KOPT-K1 (cell line): Measurements from ENCODE around the gene ARL13B.

Experiments used
- H3K27ac ChIP-seq: fragments of 200-600 bp; sonication (generic); 2 replicates; pipeline ENCODE4 v1.5.1; 2016; ENCODE audit warnings: antibody characterized with exemption, mild to moderate bottlenecking, low read depth, low read length; ENCODE audit not compliant: poor library complexity, severe bottlenecking
- H3K36me3 ChIP-seq: fragments of 200-600 bp; sonication (generic); 2 replicates; pipeline ENCODE4 v1.5.1; 2017; ENCODE audit warnings: antibody characterized with exemption, mild to moderate bottlenecking, low read length, moderate library complexity; ENCODE audit not compliant: insufficient read depth
- H3K9me3 ChIP-seq: fragments of 200-600 bp; sonication (generic); 2 replicates; pipeline ENCODE4 v1.5.1; 2017; ENCODE audit warnings: antibody characterized with exemption, low read length, mild to moderate bottlenecking; ENCODE audit not compliant: insufficient read depth, poor library complexity, severe bottlenecking

ARL13B gene

DNA sequence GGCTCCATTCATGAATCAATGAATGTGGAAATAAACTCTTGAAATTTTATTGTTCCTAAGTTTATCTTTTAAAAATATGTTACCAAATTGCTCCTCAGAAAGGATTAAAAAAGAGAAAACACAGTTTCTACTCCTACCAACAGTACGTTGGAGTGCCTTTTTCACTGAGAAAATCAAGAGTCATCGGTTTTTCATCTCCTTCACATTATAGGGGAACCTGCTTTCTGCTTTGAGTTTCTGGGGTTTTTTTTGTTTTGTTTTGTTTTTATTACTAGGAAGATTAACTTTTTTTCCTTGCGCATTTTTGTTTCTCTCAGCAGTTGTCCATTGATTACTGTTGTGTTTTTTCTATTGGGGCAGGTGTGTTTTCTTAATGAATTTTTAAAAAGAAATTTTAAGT lies 3.5 kb downstream of the ARL13B start:
- H3K27ac ChIP-seq = no peak overlapping the region
- no peaks in the 10 kb centered on the region for H3K9me3 ChIP-seq
- H3K36me3 ChIP-seq = no peaks in the 10 kb centered on the region

DNA sequence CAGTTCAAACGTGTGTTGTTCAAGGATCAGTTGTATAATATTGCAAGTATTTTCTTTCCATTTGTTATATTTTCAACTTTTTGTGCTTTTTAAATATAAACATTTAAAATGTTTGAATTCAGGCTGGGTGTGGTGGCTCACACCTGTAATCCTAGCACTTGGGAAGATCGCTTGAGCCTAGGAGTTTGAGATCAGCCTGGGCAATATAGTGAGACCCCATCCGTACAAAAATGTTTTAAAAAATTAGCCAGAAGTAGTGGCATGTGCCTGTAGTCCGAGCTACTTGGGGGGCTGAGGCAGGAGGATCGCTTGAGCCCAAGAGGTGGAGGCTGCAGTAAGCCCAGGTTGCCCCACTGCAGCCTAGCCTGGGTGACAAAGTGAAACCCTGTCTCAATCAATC lies 4.7 kb downstream of the ARL13B start:
- H3K27ac ChIP-seq = no peak overlapping the region
- H3K9me3 ChIP-seq = no peaks in the 10 kb centered on the region
- H3K36me3 ChIP-seq = no peaks in the 10 kb centered on the region

DNA sequence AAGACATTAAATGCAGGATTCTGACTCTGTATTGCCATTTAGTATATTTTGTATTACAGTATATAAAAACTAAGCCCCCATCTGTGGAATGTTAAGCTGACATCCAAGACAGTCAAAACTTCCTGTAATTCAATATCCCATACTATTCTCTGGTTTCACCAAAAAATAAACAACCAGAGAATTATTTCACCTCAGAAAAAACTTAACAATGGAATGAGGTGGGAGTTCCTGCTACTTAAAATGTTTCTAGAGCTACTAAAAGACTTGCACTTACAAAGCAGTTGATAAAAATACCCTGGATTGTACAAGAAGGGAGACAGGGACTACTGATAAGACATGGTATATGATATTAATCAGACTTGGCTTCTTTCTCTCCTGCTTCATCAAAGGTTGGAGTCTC lies 8.3 kb downstream of the ARL13B start:
- Histone ChIP-seq H3K9me3 (no peaks in the 10 kb centered on the region), H3K36me3 (no peaks in the 10 kb centered on the region), H3K27ac (no peak overlapping the region)

DNA sequence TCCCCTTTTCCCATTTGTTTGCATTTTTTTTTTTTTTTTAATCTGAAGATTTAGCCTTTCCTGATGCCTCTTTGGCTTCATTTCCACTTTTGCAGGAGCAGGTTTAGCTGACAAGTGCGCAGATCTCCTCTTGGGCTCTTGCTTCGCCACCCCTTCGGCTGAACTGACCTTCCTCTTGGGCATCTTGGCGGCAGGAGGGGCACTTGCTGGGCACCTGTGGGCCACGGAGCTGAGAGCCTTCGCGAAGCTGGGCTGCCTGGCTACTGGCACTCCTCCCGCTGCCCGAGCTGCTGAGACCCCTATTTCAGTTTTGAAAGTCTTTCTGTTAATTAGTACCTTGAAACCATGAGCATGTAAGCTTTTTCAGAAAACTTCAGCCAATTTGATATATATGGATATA lies 8.8 kb downstream of the ARL13B start:
- no peaks in the 10 kb centered on the region for H3K36me3 ChIP-seq
- H3K27ac ChIP-seq = no peak overlapping the region
- H3K9me3 ChIP-seq = no peaks in the 10 kb centered on the region

DNA sequence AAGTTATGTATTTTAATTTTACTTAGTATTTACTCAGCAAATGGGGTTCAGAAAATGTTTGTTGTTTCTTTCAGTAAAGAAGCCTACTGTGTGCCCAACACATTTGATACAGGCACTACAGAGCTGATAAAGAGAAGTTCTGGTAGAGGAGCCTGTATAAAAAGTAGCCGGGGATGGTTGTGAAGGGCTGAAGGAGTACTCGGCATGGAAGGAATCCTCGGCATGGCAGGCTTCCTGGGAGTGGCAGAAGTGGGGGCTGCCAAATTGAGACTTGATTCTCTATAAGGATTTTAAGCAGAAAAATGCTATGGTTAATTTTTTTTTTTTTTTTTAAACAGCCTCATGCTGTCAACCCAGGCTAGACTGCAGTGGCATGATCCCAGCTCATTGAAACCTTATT lies 9.3 kb downstream of the ARL13B start:
- H3K36me3 ChIP-seq = no peaks in the 10 kb centered on the region
- no peaks in the 10 kb centered on the region for H3K9me3 ChIP-seq
- no peak overlapping the region for H3K27ac ChIP-seq

DNA sequence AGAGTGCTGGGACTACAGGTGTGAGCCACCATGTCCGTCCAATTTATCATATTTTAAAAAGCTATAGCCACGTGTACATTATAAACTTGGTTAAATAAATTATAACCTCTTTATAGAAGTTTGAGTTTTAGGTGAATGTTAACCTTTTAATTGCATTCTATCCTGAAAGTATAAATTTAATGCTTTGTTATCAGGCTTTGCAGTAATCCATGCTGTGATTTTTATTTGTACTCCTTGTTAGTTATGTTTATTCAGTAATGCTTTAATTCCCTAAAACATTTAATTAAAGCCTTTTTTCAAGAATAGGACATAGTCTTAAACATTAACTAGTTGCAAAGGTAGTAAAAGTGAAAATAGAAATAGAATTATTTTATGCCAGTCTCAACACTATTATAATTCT lies 11.7 kb downstream of the ARL13B start:
- Histone ChIP-seq H3K27ac (no peak overlapping the region), H3K9me3 (no peaks in the 10 kb centered on the region), H3K36me3 (no peaks in the 10 kb centered on the region)

DNA sequence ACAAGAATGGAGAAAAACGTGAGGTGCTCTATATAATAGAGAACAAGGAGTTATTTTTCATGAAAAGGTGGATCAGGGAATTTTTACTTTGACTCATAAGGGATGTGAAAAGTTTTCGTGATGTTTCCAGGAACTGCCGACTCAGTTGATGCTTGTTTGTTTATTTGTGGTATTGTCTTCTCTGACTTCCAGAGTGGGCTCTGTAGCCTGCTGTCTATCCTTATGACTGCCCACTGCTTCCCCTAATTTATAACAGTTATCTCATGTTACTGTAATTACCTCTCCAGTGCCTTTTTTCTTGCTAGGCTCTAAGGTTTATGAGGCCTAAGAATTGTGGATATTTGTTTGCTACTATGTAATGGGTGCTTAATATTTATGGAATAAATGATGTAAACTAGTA lies 12.3 kb downstream of the ARL13B start:
- Histone ChIP-seq H3K27ac (no peak overlapping the region), H3K9me3 (no peaks in the 10 kb centered on the region), H3K36me3 (no peaks in the 10 kb centered on the region)

DNA sequence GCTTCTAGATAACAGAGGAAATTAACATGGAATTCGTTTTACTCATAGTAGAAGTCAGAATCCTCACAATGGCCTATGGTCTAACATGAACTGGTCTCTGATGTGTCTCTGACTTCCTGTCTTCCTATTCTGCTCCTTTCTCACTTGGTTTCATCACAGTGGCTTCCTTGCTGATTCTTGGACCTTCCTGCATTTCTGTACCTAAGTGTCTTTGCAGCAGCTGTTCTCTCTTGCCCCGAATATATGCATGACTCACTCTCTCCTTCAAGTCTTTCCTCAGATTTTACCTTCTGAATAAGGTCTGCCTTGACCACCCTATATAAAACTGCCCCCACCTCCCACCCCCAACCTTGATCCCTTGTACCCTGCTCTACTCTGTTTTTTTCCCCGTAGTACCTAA lies 14.1 kb downstream of the ARL13B start:
- H3K9me3 ChIP-seq = no peaks in the 10 kb centered on the region
- no peaks in the 10 kb centered on the region for H3K36me3 ChIP-seq
- H3K27ac ChIP-seq = no peak overlapping the region

DNA sequence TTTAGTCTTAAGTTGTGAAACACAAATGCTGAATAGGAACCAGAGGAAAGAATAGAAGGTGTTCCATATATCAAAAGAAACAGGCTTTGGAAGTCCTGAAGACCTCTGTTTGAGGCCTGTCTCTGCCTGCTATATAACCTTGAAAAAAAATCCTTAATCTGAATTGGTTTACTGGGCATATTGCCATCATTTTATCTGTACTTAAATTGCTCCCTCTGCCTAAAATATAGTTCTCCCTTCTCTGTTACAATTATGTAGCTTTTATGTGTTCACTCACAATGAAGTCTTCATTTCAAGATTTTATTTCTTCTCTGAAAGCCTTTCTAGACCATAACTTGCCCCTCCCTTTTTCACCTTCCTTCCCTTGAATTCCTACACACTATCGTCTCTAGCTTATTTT lies 21.2 kb downstream of the ARL13B start:
- no peaks in the 10 kb centered on the region for H3K9me3 ChIP-seq
- no peak overlapping the region for H3K27ac ChIP-seq
- no peaks in the 10 kb centered on the region for H3K36me3 ChIP-seq

DNA sequence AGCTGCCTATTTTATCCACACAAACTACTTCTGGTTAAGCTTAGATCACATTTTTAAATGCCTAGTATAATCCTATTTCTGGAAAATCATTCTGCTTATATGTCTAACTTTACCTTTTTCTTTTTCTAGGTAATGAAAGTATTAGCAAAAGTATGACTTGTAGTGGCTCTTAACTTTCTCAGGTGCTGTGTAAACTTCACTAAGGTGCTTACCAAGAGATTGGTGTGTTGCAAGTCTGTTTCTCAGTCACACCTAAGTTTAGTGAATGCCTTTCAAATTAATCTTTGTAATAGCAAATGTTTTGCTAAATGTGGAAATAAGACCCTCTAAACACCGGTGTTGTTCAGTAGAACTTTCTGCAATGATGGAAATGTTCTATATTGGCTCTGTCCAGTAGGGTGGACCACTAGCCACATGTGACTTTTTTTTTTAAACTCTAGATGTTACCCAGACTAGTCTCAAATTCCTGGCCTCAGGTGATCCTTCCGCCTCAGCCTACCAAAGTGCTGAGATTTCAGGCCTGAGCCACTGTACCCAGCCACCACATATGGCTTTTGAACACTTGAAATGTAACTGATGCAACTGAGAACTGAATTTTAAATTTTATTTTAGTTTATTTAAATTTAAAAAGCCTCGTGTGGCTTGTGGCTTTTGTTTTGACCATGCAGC lies 22.0 kb downstream of the ARL13B start:
- no peaks in the 10 kb centered on the region for H3K9me3 ChIP-seq
- no peaks in the 10 kb centered on the region for H3K36me3 ChIP-seq
- H3K27ac ChIP-seq = no peak overlapping the region

DNA sequence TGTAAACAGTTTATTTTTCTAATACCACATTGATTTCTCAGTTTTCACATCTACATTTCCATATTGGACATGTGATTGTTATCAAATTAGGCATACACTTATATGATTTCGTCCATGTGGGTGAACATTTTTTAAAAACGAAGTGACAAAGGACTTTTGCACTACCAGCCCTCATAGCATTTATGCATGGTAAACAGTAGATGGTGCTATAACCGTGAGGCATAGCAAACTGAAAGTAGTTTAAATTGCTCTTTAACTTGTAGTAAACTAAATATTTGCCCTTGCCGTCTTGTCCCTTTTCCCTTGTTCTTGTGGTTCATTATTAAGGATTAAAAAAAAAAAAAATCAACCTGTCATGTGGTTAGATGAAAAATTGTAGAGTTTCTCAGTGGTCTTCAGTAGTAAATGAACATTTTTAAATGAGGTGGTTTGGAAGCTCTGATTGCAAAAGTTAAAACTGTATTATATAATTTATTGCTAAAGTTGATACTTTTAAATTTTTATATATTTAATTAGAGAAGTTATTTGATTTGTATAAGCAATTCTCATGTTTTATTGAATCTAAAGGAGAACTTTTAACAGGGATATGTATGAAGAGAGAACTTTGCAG lies 24.5 kb downstream of the ARL13B start:
- H3K36me3 ChIP-seq = no peaks in the 10 kb centered on the region
- no peak overlapping the region for H3K27ac ChIP-seq
- no peaks in the 10 kb centered on the region for H3K9me3 ChIP-seq

DNA sequence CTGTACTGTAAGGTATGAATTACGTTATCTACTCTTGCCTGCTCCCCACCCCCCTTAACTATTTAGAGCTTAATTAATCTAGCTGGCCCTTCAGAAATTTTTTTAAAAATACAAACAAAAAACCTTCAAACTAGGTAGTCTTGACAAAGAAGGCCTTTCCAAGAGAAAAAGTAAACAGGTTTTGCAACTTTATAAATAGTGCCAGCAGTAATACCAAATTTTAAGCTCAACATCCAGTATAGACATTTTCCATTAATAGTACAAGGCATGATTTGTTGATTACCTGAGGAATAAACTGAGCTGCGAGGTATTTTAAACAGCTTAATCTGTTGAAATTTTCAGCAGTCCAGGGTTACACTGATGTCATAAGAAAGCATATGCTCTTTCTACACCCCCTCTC lies 28.3 kb downstream of the ARL13B start:
- no peaks in the 10 kb centered on the region for H3K36me3 ChIP-seq
- H3K27ac ChIP-seq = no peak overlapping the region
- H3K9me3 ChIP-seq = no peaks in the 10 kb centered on the region

DNA sequence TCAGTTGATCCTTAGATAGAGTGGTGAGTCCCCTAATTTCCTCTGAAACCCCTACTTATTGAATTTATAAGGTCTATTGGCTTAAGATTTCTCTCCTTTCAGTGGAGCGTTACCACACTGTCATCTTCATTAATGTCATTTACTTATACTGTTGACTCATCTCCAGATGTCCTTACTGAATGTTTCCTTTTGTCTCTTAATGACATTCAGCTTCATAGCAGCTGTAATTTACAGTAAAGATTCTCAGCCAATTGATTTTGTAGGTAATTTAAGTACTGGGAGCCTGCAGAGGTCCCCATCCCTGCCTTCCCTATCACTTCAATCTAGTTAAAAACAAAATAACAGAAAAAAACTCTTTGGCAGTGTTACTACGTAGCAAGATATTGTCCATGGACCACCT lies 29.7 kb downstream of the ARL13B start:
- H3K36me3 ChIP-seq = no peaks in the 10 kb centered on the region
- H3K9me3 ChIP-seq = no peaks in the 10 kb centered on the region
- H3K27ac ChIP-seq = no peak overlapping the region

DNA sequence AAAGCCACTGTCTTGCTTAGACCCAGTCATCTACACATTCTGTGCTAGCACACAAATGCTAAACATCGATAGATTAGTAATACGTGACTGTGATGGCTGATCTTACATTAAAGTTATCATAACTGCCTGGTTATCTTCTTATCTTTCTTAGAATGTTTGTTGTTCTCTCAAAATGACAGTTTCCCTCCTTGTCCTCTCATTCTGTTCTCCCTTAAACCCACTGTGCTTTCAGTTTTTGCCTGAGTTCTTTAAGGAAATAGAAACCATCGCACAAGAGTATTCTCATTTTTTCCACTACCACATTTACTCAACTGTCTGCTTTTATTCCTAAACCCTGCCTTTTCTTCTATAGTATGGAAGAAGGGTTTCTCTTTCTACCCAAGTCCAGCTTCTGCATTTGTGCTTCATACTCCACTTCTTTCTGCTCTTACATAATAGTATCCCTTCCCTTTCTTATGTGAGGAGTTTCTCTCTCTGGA lies 31.3 kb downstream of the ARL13B start:
- H3K36me3 ChIP-seq = no peaks in the 10 kb centered on the region
- H3K27ac ChIP-seq = no peak overlapping the region
- H3K9me3 ChIP-seq = no peaks in the 10 kb centered on the region

DNA sequence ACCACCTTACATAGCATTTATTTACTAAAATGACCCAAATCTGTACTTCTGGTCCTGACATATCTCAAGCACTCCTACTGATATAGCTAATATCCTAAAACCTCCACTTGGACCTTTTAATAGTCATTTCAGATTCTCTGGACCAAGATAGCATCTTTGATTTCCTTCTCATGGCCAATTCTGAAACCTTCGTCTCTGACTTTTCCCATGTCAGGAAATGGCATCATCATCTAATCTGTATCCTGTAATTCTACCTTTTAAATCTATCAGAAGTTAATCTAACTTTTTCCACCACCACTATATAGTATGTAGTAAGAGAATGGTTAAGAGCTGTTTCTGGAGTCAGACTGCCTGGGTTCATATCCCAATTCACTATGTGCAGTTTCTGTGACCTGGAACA lies 32.2 kb downstream of the ARL13B start:
- Histone ChIP-seq H3K27ac (no peak overlapping the region), H3K9me3 (no peaks in the 10 kb centered on the region)

DNA sequence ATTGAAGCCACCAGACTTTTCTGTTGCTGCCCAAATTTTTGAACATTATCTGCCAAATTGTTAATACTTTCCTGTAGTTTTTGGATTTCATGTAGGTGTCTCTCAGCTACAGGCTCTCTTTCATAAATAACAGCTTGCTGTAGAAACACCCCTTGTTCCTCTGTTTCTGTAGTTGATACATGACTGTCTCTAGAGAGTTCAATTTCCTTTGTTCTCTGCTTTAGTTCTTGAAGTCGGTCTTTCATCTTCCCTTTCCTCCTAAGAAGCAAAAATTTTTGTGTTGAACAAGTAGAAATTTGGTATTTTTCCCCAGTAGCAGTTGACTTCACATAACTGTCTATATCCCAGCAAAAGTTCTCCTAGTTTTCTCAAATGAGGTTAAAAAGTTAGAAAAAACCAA lies 35.1 kb downstream of the ARL13B start:
- Histone ChIP-seq H3K36me3 (no peaks in the 10 kb centered on the region), H3K27ac (no peak overlapping the region), H3K9me3 (no peaks in the 10 kb centered on the region)

More for the DNA sequence above, 32.2 kb downstream of the ARL13B start:
- no peaks in the 10 kb centered on the region for H3K36me3 ChIP-seq
